Effector memory CD8-positive, alpha-beta T cell (primary cell): ENCODE results near the gene AUTS2.

Experiments used
- ATAC-seq: fragments of 150-1000 bp; cut with Tn5 transposase; replicated peaks from 2 replicates; pipeline ENCODE4 v1.10.0; 2021; ENCODE audit warnings: mild to moderate bottlenecking, moderate library complexity
- DNase-seq, 3 experiments: peaks; one replicate each; pipeline ENCODE4 v3.0.0; 2021
- H3K27ac Mint-ChIP-seq, 2 donors: one replicate each; pipeline ENCODE4 v1.8.0; 2022; ENCODE audit warnings: mild to moderate bottlenecking in 2 of 2, mixed read lengths in 2 of 2, moderate library complexity in 2 of 2
- H3K27me3 Mint-ChIP-seq, 2 donors: one replicate each; pipeline ENCODE4 v1.8.0; 2022; ENCODE audit warnings: mixed read lengths in 2 of 2
- H3K36me3 Mint-ChIP-seq: one replicate; pipeline ENCODE4 v1.8.0; 2022; ENCODE audit warnings: mild to moderate bottlenecking, moderate library complexity, mixed read lengths; ENCODE audit not compliant: insufficient read depth
- H3K4me1 Mint-ChIP-seq, 2 donors: one replicate each; pipeline ENCODE4 v1.8.0; 2022; ENCODE audit warnings: low read depth in 2 of 2, mixed read lengths in 2 of 2
- H3K4me3 Mint-ChIP-seq, 2 donors: one replicate each; pipeline ENCODE4 v1.8.0; 2022; ENCODE audit warnings: mild to moderate bottlenecking in 2 of 2, mixed read lengths in 2 of 2, moderate library complexity in 2 of 2
- H3K9me3 Mint-ChIP-seq, 2 donors: one replicate each; pipeline ENCODE4 v1.8.0; 2022; ENCODE audit warnings: mixed read lengths in 2 of 2

AUTS2 gene

DNA sequence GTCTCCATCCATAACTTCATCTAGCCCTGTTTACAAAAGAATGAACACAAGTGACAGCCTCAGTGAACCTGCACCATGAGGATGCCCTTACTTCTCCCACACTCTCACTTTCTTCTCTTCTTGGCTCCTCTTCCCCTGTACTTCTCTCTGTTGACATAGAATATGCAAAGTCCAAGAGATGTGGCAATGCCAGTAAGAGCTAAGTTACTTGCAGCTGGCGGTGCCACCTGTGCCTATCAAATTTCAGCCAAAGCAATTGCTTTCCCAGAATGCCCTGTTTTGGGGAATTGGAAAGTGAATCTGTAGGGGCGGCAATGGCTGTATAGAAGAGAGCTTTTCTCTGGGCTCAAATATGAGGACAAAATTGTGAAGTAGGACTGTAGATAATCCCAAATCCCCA is 557.8 kb downstream of the AUTS2 start:
- Mint-ChIP-seq H3K4me3 (no peak overlapping the region), H3K27ac (no peak overlapping the region), H3K36me3 (no peaks in the 10 kb centered on the region), H3K4me1 (peaks cover 0 to 3% of the 10 kb centered on the region in 2 donors), H3K27me3 (peaks cover 7 to 9% of the 10 kb centered on the region in 2 donors), H3K9me3 (peaks cover 0 to 3% of the 10 kb centered on the region in 2 donors)
- DNase-seq: no peak
- ATAC-seq: no peak

DNA sequence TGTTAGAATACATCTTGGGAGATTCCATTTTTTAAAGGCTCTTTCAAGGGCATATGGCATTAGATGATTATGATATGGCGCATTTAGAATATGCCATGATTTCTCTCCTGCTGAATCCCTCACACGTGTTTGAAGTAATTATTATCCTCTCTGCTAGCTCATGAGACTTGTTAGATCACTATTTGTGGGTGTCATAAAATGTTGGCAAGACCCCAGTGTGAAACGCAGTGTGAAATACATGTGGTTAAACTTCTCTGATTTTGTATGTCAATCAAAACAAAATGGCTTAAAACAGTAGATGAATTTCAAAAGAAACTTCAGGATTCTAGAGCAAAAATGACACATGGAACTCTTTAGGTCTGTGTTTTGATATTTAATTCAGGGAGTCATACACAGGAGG is 560.8 kb downstream of the AUTS2 start:
- Mint-ChIP-seq H3K4me3 (no peak overlapping the region), H3K4me1 (peaks cover 0 to 3% of the 10 kb centered on the region in 2 donors), H3K9me3 (no peaks in the 10 kb centered on the region), H3K27ac (no peak overlapping the region), H3K27me3 (peaks cover 13 to 18% of the 10 kb centered on the region in 2 donors), H3K36me3 (no peaks in the 10 kb centered on the region)
- DNase-seq: no peak
- no peak for ATAC-seq

GRCh38 chr7:70165477-70166170 is 567.3 kb downstream of the AUTS2 start:
- Mint-ChIP-seq H3K4me3 (no peak overlapping the region), H3K9me3 (peaks cover 0 to 15% of the 10 kb centered on the region in 2 donors), H3K27ac (no peak overlapping the region), H3K27me3 (peaks cover 16 to 18% of the 10 kb centered on the region in 2 donors), H3K4me1 (no peaks in the 10 kb centered on the region), H3K36me3 (no peaks in the 10 kb centered on the region)
- ATAC-seq (no peak), DNase-seq (no peak)

DNA sequence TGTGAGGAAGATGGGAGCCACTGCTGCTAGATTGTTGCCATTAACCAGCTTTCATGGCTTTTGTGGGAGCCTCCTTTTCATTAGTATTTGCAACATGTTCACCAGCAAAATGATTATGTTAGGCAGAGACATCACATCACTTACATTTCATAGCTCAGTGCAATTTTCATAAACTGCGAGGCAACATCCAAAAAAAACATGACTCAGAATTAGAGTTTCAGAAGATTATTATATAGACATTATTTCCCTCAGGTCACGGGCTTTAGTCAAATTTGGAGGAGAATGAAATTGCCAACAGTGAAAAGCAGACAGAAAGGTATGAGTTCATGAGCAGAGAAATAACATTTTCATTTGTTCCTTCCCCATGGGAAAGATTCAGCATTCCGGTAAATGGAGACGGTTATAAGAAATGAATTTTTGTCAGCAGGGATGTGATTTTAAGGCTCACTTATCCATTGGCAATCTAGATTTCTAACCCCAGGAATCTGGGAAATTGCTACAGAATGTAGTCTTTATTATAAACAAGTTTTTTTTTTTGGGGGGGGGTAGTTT is 573.2 kb downstream of the AUTS2 start:
- Mint-ChIP-seq H3K36me3 (no peaks in the 10 kb centered on the region), H3K27ac (no peak overlapping the region), H3K4me3 (no peak overlapping the region), H3K9me3 (peaks cover 0 to 11% of the 10 kb centered on the region in 2 donors), H3K27me3 (peaks cover 4 to 18% of the 10 kb centered on the region in 2 donors), H3K4me1 (no peaks in the 10 kb centered on the region)
- DNase-seq (no peak), ATAC-seq (no peak)

- Mint-ChIP-seq H3K4me3 (no peak overlapping the region), H3K36me3 (peaks cover 7% of the 10 kb centered on the region), H3K27ac (no peak overlapping the region), H3K27me3 (peaks cover 7 to 12% of the 10 kb centered on the region in 2 donors), H3K4me1 (peaks cover 6 to 7% of the 10 kb centered on the region in 2 donors), H3K9me3 (no peaks in the 10 kb centered on the region)
- peak; percentile 54 for ATAC-seq
- DNase-seq: no peak
Observed at GRCh38 chr7:70177166-70177565, 578.9 kb downstream of the AUTS2 start.

DNA sequence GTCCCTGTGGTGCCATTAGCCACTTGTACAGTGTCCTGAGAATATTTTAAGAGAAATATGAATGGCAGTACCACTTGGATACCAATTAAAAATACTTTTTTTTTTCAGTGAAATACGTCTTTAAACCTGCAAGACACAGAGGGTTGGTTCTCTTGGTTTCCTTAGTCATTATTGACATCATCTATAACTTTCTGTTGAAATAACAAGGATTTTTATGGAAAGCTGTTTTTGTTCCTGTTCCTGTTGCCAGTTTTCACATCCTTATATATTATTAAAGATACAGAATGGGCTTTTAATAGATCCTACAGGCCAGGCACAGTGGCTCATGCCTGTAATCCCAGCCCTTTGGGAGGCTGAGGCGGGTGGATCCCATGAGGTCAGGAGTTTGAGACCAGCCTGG is 579.9 kb downstream of the AUTS2 start:
- H3K9me3 Mint-ChIP-seq: no peaks in the 10 kb centered on the region
- peaks cover 8 to 14% of the 10 kb centered on the region in 2 donors for H3K27me3 Mint-ChIP-seq
- H3K27ac Mint-ChIP-seq: peak overlapping the region in 1 of 2 donors; percentile 35
- H3K4me3 Mint-ChIP-seq: peak overlapping the region; percentile 8 to 38
- peaks cover 6 to 7% of the 10 kb centered on the region in 2 donors for H3K4me1 Mint-ChIP-seq
- DNase-seq (no peak), ATAC-seq (no peak)
- peaks cover 7% of the 10 kb centered on the region for H3K36me3 Mint-ChIP-seq

- no peak overlapping the region for H3K4me3 Mint-ChIP-seq
- no peak for ATAC-seq
- DNase-seq: no peak
Observed at GRCh38 chr7:70178787-70179186, 580.5 kb downstream of the AUTS2 start.

DNA sequence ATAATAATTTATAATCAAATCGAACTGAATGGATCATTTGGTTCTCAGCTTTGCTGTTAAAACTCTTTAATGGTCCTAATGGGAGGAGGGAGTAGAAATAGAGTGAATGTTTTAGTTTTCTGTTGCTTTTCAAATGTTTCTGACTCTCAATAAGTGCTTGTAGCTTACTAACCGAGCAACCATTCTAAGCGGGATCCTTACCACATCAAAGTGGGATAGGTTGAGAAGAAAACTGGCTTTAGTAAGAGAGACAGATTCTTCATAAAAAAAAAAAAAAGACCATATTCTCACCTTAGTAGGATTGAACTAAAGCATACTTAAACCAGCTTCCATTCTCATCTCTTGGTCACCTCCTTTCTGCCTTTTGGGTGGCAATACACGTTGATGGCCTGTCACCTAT is 584.2 kb downstream of the AUTS2 start:
- H3K27ac Mint-ChIP-seq: no peak overlapping the region
- no peak overlapping the region for H3K4me3 Mint-ChIP-seq
- no peaks in the 10 kb centered on the region for H3K9me3 Mint-ChIP-seq
- H3K36me3 Mint-ChIP-seq: peaks cover 7% of the 10 kb centered on the region
- peaks cover 5 to 7% of the 10 kb centered on the region in 2 donors for H3K4me1 Mint-ChIP-seq
- ATAC-seq (no peak), DNase-seq (no peak)
- H3K27me3 Mint-ChIP-seq: peaks cover 11 to 29% of the 10 kb centered on the region in 2 donors

More at GRCh38 chr7:70178787-70179186, 580.5 kb downstream of the AUTS2 start:
- Mint-ChIP-seq H3K4me1 (peaks cover 6 to 7% of the 10 kb centered on the region in 2 donors), H3K27ac (no peak overlapping the region), H3K9me3 (no peaks in the 10 kb centered on the region), H3K27me3 (peaks cover 13 to 14% of the 10 kb centered on the region in 2 donors), H3K36me3 (peaks cover 7% of the 10 kb centered on the region)

DNA sequence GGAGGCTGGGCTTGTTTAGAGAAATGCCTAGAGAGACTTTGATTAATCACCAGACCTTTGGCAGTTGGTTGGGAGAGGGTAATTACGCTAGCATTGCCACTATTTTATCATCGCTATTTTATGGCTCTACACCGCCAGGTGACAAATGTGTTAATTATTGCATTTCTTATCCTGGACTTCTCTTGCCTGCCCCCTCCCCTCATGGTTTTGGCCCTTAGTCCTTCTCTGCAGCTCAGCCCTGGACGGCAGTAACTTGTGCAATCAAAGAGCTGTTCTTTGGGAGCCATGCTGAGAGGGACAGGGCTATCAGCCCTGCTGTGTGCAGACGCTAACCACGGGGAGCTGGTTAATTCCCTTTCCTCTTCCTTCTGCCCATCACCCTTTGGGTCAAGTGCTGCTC is 585.0 kb downstream of the AUTS2 start:
- no peaks in the 10 kb centered on the region for H3K9me3 Mint-ChIP-seq
- H3K36me3 Mint-ChIP-seq: peaks cover 4% of the 10 kb centered on the region
- ATAC-seq: no peak

GRCh38 chr7:70188901-70189650 is 590.8 kb downstream of the AUTS2 start:
- ATAC-seq: no peak
- DNase-seq: no peak
- Mint-ChIP-seq H3K27ac (no peak overlapping the region), H3K9me3 (no peaks in the 10 kb centered on the region), H3K4me3 (no peak overlapping the region), H3K27me3 (peaks cover 22 to 31% of the 10 kb centered on the region in 2 donors), H3K36me3 (peaks cover 3% of the 10 kb centered on the region), H3K4me1 (peaks cover 0 to 4% of the 10 kb centered on the region in 2 donors)

More for the DNA sequence above, 585.0 kb downstream of the AUTS2 start:
- no peak overlapping the region for H3K27ac Mint-ChIP-seq
- H3K27me3 Mint-ChIP-seq: peaks cover 15 to 35% of the 10 kb centered on the region in 2 donors
- no peak for DNase-seq
- peaks cover 0 to 3% of the 10 kb centered on the region in 2 donors for H3K4me1 Mint-ChIP-seq
- H3K4me3 Mint-ChIP-seq: no peak overlapping the region

DNA sequence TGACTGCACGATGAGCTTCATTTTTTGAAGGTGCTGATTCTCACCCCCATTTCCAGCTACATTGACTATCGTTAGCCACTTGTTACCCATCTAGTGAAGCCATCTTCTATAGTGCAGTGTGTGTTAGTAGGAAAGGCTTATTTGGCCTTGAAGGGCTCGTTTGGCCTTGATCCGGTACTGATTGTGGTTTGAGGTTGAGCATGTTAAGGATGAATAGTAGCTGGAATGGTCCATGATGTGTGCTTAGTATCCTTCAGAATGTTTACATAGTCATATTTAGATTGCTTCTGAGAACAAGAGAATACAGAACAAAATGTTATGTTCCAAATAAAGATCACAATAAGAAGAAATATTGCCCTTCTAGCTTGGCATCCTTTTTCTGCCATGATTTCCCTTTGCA is 591.5 kb downstream of the AUTS2 start:
- Mint-ChIP-seq H3K4me1 (peaks cover 0 to 4% of the 10 kb centered on the region in 2 donors), H3K36me3 (peaks cover 3% of the 10 kb centered on the region), H3K27ac (no peak overlapping the region), H3K9me3 (no peaks in the 10 kb centered on the region), H3K27me3 (peaks cover 22 to 30% of the 10 kb centered on the region in 2 donors), H3K4me3 (no peak overlapping the region)
- ATAC-seq: no peak
- no peak for DNase-seq

GRCh38 chr7:70190281-70190680 is 592.0 kb downstream of the AUTS2 start:
- no peak for DNase-seq
- ATAC-seq: no peak
- no peaks in the 10 kb centered on the region for H3K9me3 Mint-ChIP-seq
- H3K27me3 Mint-ChIP-seq: peaks cover 24 to 29% of the 10 kb centered on the region in 2 donors
- peaks cover 3% of the 10 kb centered on the region for H3K36me3 Mint-ChIP-seq
- no peak overlapping the region for H3K27ac Mint-ChIP-seq
- no peak overlapping the region for H3K4me3 Mint-ChIP-seq
- peaks cover 0 to 4% of the 10 kb centered on the region in 2 donors for H3K4me1 Mint-ChIP-seq

GRCh38 chr7:70193514-70193913 is 595.2 kb downstream of the AUTS2 start:
- Mint-ChIP-seq H3K4me1 (peaks cover 0 to 4% of the 10 kb centered on the region in 2 donors), H3K36me3 (peaks cover 3% of the 10 kb centered on the region), H3K4me3 (no peak overlapping the region), H3K27ac (no peak overlapping the region), H3K9me3 (no peaks in the 10 kb centered on the region), H3K27me3 (peaks cover 10 to 25% of the 10 kb centered on the region in 2 donors)
- ATAC-seq: peak; percentile 35
- no peak for DNase-seq
